ENCODE measurements around the gene AGAP1.

- TF ChIP-seq CTCF (IDR thresholded peaks at IDR 0.05; ENCODE audit: extremely low read depth in 1 of 2, insufficient read depth in 1 of 2, low read depth in 1 of 2, low read length in 2 of 2) = no peak
- no peak for TF ChIP-seq POLR2AphosphoS5 (IDR thresholded peaks at IDR 0.05; ENCODE audit: insufficient read depth, low read depth, low read length)
- no peak for TF ChIP-seq POLR2A (IDR thresholded peaks at IDR 0.05; ENCODE audit: low read depth, low read length)
- no peak for TF ChIP-seq MYC (IDR thresholded peaks at IDR 0.05; ENCODE audit: low read depth, low read length)
- no peak for TF ChIP-seq EZH2 (IDR thresholded peaks at IDR 0.05; ENCODE audit: borderline replicate concordance, low read depth, low read length, severe bottlenecking)
- TF ChIP-seq MAX (IDR thresholded peaks at IDR 0.05; ENCODE audit: insufficient read depth, insufficient read length) = no peak
- no peak for TF ChIP-seq GATA2 (IDR thresholded peaks at IDR 0.05; ENCODE audit: insufficient read depth, insufficient read length, low read depth, low read length)
- no peak for TF ChIP-seq JUN (IDR thresholded peaks at IDR 0.05; ENCODE audit: borderline replicate concordance, insufficient read depth, insufficient read length, low read depth)
- TF ChIP-seq FOS (IDR thresholded peaks at IDR 0.05; ENCODE audit: borderline replicate concordance, insufficient read depth, low read length) = no peak
These were observed 59.4 kb downstream of the AGAP1 start for GRCh38 chr2:235553291-235553690.

Data from endothelial cell of umbilical vein (primary cell).